PC-9 (cell line): Measurements from ENCODE around the gene WWC2. TPM values are rescaled to one million over a fixed set of nuclear protein-coding genes. Genes with fewer than 3 reads are reported as not detected.

ENCODE experiments used
- BruUV-seq: library from RNA; stranded (reverse); fragments of 400-500 nt; replicated peaks from 2 replicates; lab custom pipeline; 2021; lab: Mats Ljungman, UMichigan
- CTCF ChIA-PET: fragments of 300-600 bp; sonication (Branson Sonifier 250); formaldehyde crosslinking; loops from one replicate; lab custom pipeline; 2022; ENCODE audit warnings: antibody characterized with exemption; lab: Charles Lee
- POLR2A ChIA-PET: fragments of 300-600 bp; sonication (Branson Sonifier 250); formaldehyde crosslinking; loops from one replicate; lab custom pipeline; 2022; ENCODE audit warnings: antibody characterized with exemption; ENCODE audit not compliant: unreplicated experiment; lab: Charles Lee
- DNase-seq, 2 experiments: peaks; one replicate each; pipeline versions ENCODE4 v3.0.0 to v3.0.0-alpha.2; 2015 to 2022; ENCODE audit warnings: mixed read lengths in 1 of 2
- H2AFZ ChIP-seq: fragments of 200-600 bp; sonication (generic); 2 replicates; pipeline ENCODE4 v1.8.1; 2017; ENCODE audit warnings: antibody characterized with exemption
- H3F3A ChIP-seq: fragments of 200-600 bp; sonication (generic); 2 replicates; pipeline ENCODE4 v1.8.1; 2017; ENCODE audit warnings: antibody characterized with exemption, mild to moderate bottlenecking, low read depth; ENCODE audit not compliant: insufficient read depth
- H3K27ac ChIP-seq: fragments of 200-600 bp; sonication (generic); 2 replicates; pipeline ENCODE4 v1.6.1; 2016; ENCODE audit warnings: mixed run types
- H3K27me3 ChIP-seq: fragments of 200-600 bp; sonication (generic); 2 replicates; pipeline ENCODE4 v1.6.1; 2016; ENCODE audit warnings: low read depth, mixed run types; ENCODE audit not compliant: insufficient read depth
- H3K36me3 ChIP-seq: fragments of 200-600 bp; sonication (generic); 2 replicates; pipeline ENCODE4 v1.6.1; 2016; ENCODE audit warnings: low read depth, mixed run types
- H3K4me1 ChIP-seq: fragments of 200-600 bp; sonication (generic); replicated peaks from 2 replicates; pipeline ENCODE4 v1.6.1; 2016; ENCODE audit warnings: mixed run types; ENCODE audit not compliant: insufficient read depth
- H3K4me2 ChIP-seq: fragments of 200-600 bp; sonication (generic); 2 replicates; pipeline ENCODE4 v1.6.1; 2017; ENCODE audit warnings: mixed run types
- H3K4me3 ChIP-seq: fragments of 200-600 bp; sonication (generic); 2 replicates; pipeline ENCODE4 v1.6.1; 2016; ENCODE audit warnings: mixed run types
- H3K79me2 ChIP-seq: fragments of 200-600 bp; sonication (generic); 2 replicates; pipeline ENCODE4 v1.6.1; 2017; ENCODE audit warnings: low read depth, mixed run types
- H3K9me2 ChIP-seq: fragments of 200-600 bp; sonication (generic); 2 replicates; pipeline ENCODE4 v1.8.1; 2017; ENCODE audit warnings: mild to moderate bottlenecking; ENCODE audit not compliant: insufficient read depth
- H3K9me3 ChIP-seq: fragments of 200-600 bp; sonication (generic); 2 replicates; pipeline ENCODE4 v1.8.1; 2016; ENCODE audit warnings: low read depth; ENCODE audit not compliant: insufficient read depth
- H4K20me1 ChIP-seq: fragments of 200-600 bp; sonication (generic); 2 replicates; pipeline ENCODE4 v1.8.1; 2017; ENCODE audit not compliant: insufficient read depth
- CTCF ChIP-seq: fragments of 200-600 bp; sonication (generic); conservative IDR thresholded peaks from 2 replicates; pipeline ENCODE4 v1.6.1; 2017; ENCODE audit warnings: mixed run types, antibody characterized with exemption, mild to moderate bottlenecking, moderate library complexity
- EZH2 ChIP-seq: fragments of 200-600 bp; sonication (generic); IDR thresholded peaks from 2 replicates; pipeline ENCODE4 v1.8.0; 2017; ENCODE audit warnings: antibody characterized with exemption, low read depth
- intact Hi-C: fragments of 100-400 bp; cut with micrococcal nuclease; formaldehyde crosslinking; loops from one replicate; pipeline ENCODE4 v1.10.0; 2022; ENCODE audit not compliant: unreplicated experiment
- total RNA-seq: library from RNA; stranded (reverse); gene quantifications from 2 replicates; pipeline ENCODE4 v1.2.3, GENCODE V29; 2021

Gene WWC2
- total RNA-seq, 1 experiment from 2014 or later = 42.3 TPM

- no peaks in the 10 kb centered on the region for H3K79me2 ChIP-seq
- H3K9me3 ChIP-seq = no peaks in the 10 kb centered on the region
- intact Hi-C loops = no loop called here
- no peaks in the 10 kb centered on the region for H3F3A ChIP-seq
- BruUV-seq = no TSS peak
- H3K9me2 ChIP-seq = no peaks in the 10 kb centered on the region
- POLR2A ChIA-PET = no interaction called here
- H3K4me3 ChIP-seq = no peak overlapping the region
- no peak for TF ChIP-seq EZH2
- TF ChIP-seq CTCF = no peak
- no peak for DNase-seq
- no peaks in the 10 kb centered on the region for H3K27me3 ChIP-seq
- CTCF ChIA-PET = no interaction called here
- no peaks in the 10 kb centered on the region for H3K36me3 ChIP-seq
- H2AFZ ChIP-seq = no peak overlapping the region
- H3K27ac ChIP-seq = no peak overlapping the region
- H3K4me2 ChIP-seq = no peak overlapping the region
- H4K20me1 ChIP-seq = no peaks in the 10 kb centered on the region
- no peaks in the 10 kb centered on the region for H3K4me1 ChIP-seq
Measured at GRCh38 chr4:183284258-183284785, 185.3 kb downstream of the WWC2 start.

GRCh38 chr4:183284965-183285364 lies 185.9 kb downstream of the WWC2 start:
- no peak overlapping the region for H3K4me3 ChIP-seq
- H2AFZ ChIP-seq = no peak overlapping the region
- no peaks in the 10 kb centered on the region for H4K20me1 ChIP-seq
- ChIA-PET POLR2A (no interaction called here), CTCF (no interaction called here)
- intact Hi-C loops = no loop called here
- H3F3A ChIP-seq = no peaks in the 10 kb centered on the region
- no peak overlapping the region for H3K27ac ChIP-seq
- no peaks in the 10 kb centered on the region for H3K9me3 ChIP-seq
- H3K4me1 ChIP-seq = no peaks in the 10 kb centered on the region
- no peak overlapping the region for H3K4me2 ChIP-seq
- DNase-seq = no peak
- TF ChIP-seq CTCF (no peak), EZH2 (no peak)
- BruUV-seq = no TSS peak
- no peaks in the 10 kb centered on the region for H3K27me3 ChIP-seq
- H3K79me2 ChIP-seq = no peaks in the 10 kb centered on the region
- H3K36me3 ChIP-seq = no peaks in the 10 kb centered on the region
- H3K9me2 ChIP-seq = no peaks in the 10 kb centered on the region

GRCh38 chr4:183285886-183286285 lies 186.8 kb downstream of the WWC2 start:
- Histone ChIP-seq H3K9me2 (no peaks in the 10 kb centered on the region), H3K27ac (no peak overlapping the region), H3K36me3 (no peaks in the 10 kb centered on the region), H3F3A (no peaks in the 10 kb centered on the region), H3K9me3 (no peaks in the 10 kb centered on the region), H3K4me2 (no peak overlapping the region), H4K20me1 (no peaks in the 10 kb centered on the region), H3K27me3 (no peaks in the 10 kb centered on the region), H2AFZ (no peak overlapping the region), H3K4me3 (no peak overlapping the region), H3K4me1 (no peaks in the 10 kb centered on the region), H3K79me2 (no peaks in the 10 kb centered on the region)
- BruUV-seq = no TSS peak
- intact Hi-C loops = no loop called here
- ChIA-PET CTCF (no interaction called here), POLR2A (no interaction called here)
- no peak for TF ChIP-seq EZH2
- TF ChIP-seq CTCF = no peak
- no peak for DNase-seq
